ENCODE measurements around the gene SLC22A15.
"Not testable (repeated sequence)": the region's sequence is repeated elsewhere in the genome, so short reads cannot be mapped to it uniquely, and the experiment has no call there.

SLC22A15 gene

DNA sequence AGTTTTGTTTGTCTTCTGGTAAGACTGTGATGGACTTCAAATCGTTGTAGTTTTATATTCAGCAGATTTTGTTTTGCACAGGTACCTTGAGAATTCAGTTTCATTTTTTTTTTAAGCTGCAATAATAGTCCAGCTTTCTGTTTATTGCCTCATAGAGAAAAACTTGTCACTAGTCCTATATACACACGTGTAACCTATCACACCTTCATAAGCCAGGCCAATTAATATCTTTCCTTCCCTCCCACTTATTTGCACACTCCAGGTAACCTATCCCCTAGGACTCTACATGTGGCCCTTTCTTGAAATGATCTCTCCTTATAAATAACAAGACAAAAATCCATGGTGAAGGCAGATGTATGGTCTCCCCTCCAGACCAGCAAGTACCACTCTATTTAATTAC lies 62.4 kb downstream of the SLC22A15 start:
- CTCF ChIA-PET, result interaction anchor here (1.1 to 1.3 kb wide), 3 partner anchors 10 to 447 kb away, joined by 3 to 4 read pairs (median 3); no protein-coding TSS in a partner anchor
- H3K36me3 ChIP-seq (ENCODE audit: control insufficient read depth in 2 of 2, insufficient read depth in 1 of 2, low read length in 2 of 2), result peaks cover 0 to 53% of the 10 kb centered on the region in 2 experiments; a peak in 2 of 3 replicates
- no peaks in the 10 kb centered on the region for H3K4me1 ChIP-seq (ENCODE audit: control insufficient read depth, insufficient read depth, low read length)

DNA sequence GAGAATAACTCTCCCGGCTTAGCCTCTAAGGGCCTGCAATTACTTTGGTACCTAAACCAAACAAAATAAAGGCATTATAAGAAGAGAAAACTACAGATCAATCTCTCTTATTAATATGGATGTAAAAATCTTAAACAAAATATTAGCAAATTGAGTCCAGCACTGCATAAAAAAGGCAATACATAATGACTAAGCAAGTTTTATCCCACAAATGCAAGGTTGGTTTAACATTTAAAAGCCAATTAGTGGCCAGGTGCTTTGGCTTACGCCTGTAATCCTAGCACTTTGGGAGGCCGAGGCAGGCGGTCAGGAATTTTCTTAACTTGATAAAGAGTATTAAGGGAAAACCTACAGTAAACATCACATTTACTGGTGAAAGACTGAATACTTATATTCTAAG lies 67.8 kb downstream of the SLC22A15 start:
- Histone ChIP-seq H3K36me3 (ENCODE audit: control insufficient read depth in 2 of 2, insufficient read depth in 1 of 2, low read length in 2 of 2) (peaks cover 0 to 13% of the 10 kb centered on the region in 2 experiments; a peak in 2 of 3 replicates), H3K4me3 (ENCODE audit: low read depth, low read length) (no peak overlapping the region), H3K4me1 (ENCODE audit: control insufficient read depth, insufficient read depth, low read length) (no peaks in the 10 kb centered on the region), H3K9me3 (ENCODE audit: control insufficient read depth, insufficient read depth, low read depth, low read length) (no peaks in the 10 kb centered on the region; the same call in 1 of the 2 replicates), H3K27ac (ENCODE audit: extremely low read depth, low read depth, low read length) (no peak overlapping the region)
- TF ChIP-seq, protein P1, sequence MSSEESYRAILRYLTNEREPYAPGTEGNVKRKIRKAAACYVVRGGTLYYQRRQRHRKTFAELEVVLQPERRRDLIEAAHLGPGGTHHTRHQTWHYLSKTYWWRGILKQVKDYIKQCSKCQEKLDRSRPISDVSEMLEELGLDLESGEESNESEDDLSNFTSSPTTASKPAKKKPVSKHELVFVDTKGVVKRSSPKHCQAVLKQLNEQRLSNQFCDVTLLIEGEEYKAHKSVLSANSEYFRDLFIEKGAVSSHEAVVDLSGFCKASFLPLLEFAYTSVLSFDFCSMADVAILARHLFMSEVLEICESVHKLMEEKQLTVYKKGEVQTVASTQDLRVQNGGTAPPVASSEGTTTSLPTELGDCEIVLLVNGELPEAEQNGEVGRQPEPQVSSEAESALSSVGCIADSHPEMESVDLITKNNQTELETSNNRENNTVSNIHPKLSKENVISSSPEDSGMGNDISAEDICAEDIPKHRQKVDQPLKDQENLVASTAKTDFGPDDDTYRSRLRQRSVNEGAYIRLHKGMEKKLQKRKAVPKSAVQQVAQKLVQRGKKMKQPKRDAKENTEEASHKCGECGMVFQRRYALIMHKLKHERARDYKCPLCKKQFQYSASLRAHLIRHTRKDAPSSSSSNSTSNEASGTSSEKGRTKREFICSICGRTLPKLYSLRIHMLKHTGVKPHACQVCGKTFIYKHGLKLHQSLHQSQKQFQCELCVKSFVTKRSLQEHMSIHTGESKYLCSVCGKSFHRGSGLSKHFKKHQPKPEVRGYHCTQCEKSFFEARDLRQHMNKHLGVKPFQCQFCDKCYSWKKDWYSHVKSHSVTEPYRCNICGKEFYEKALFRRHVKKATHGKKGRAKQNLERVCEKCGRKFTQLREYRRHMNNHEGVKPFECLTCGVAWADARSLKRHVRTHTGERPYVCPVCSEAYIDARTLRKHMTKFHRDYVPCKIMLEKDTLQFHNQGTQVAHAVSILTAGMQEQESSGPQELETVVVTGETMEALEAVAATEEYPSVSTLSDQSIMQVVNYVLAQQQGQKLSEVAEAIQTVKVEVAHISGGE (tag by site-specific recombination; conservative IDR thresholded peaks at IDR 0.05; ENCODE audit: low read depth), result no peak
- TF ChIP-seq ZNF302 (tag by site-specific recombination; IDR thresholded peaks at IDR 0.05; ENCODE audit: low read depth) (no peak), GLIS2 (tag by site-specific recombination; IDR thresholded peaks at IDR 0.05) (no peak)
- ChIA-PET POLR2A (no interaction called here), CTCF (interaction anchor here (0.6 to 0.7 kb wide), 2 partner anchors 108 to 306 kb away, joined by 3 to 4 read pairs; no protein-coding TSS in a partner anchor)

More for the DNA sequence above, 62.4 kb downstream of the SLC22A15 start:
- TF ChIP-seq ZNF571 (tag by site-specific recombination; IDR thresholded peaks at IDR 0.05) (no peak), ZNF585B (tag by site-specific recombination; IDR thresholded peaks at IDR 0.05) (no peak), TCF7L2 (IDR thresholded peaks at IDR 0.05; ENCODE audit: borderline replicate concordance, low read depth, low read length) (no peak), ZNF174 (tag by site-specific recombination; IDR thresholded peaks at IDR 0.05) (no peak), ZNF561 (tag by site-specific recombination; IDR thresholded peaks at IDR 0.05; ENCODE audit: borderline replicate concordance) (no peak), ZNF416 (tag by site-specific recombination; IDR thresholded peaks at IDR 0.05) (no peak), ZNF239 (tag by site-specific recombination; IDR thresholded peaks at IDR 0.05) (no peak), ZNF114 (tag by site-specific recombination; IDR thresholded peaks at IDR 0.05) (no peak), SALL2 (tag by site-specific recombination; IDR thresholded peaks at IDR 0.05; ENCODE audit: borderline replicate concordance) (no peak)
- TF ChIP-seq, protein P2, sequence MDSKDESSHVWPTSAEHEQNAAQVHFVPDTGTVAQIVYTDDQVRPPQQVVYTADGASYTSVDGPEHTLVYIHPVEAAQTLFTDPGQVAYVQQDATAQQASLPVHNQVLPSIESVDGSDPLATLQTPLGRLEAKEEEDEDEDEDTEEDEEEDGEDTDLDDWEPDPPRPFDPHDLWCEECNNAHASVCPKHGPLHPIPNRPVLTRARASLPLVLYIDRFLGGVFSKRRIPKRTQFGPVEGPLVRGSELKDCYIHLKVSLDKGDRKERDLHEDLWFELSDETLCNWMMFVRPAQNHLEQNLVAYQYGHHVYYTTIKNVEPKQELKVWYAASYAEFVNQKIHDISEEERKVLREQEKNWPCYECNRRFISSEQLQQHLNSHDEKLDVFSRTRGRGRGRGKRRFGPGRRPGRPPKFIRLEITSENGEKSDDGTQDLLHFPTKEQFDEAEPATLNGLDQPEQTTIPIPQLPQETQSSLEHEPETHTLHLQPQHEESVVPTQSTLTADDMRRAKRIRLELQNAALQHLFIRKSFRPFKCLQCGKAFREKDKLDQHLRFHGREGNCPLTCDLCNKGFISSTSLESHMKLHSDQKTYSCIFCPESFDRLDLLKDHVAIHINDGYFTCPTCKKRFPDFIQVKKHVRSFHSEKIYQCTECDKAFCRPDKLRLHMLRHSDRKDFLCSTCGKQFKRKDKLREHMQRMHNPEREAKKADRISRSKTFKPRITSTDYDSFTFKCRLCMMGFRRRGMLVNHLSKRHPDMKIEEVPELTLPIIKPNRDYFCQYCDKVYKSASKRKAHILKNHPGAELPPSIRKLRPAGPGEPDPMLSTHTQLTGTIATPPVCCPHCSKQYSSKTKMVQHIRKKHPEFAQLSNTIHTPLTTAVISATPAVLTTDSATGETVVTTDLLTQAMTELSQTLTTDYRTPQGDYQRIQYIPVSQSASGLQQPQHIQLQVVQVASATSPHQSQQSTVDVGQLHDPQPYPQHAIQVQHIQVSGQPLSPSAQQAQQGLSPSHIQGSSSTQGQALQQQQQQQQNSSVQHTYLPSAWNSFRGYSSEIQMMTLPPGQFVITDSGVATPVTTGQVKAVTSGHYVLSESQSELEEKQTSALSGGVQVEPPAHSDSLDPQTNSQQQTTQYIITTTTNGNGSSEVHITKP (tag by site-specific recombination; IDR thresholded peaks at IDR 0.05), result no peak
- TF ChIP-seq, protein P3, sequence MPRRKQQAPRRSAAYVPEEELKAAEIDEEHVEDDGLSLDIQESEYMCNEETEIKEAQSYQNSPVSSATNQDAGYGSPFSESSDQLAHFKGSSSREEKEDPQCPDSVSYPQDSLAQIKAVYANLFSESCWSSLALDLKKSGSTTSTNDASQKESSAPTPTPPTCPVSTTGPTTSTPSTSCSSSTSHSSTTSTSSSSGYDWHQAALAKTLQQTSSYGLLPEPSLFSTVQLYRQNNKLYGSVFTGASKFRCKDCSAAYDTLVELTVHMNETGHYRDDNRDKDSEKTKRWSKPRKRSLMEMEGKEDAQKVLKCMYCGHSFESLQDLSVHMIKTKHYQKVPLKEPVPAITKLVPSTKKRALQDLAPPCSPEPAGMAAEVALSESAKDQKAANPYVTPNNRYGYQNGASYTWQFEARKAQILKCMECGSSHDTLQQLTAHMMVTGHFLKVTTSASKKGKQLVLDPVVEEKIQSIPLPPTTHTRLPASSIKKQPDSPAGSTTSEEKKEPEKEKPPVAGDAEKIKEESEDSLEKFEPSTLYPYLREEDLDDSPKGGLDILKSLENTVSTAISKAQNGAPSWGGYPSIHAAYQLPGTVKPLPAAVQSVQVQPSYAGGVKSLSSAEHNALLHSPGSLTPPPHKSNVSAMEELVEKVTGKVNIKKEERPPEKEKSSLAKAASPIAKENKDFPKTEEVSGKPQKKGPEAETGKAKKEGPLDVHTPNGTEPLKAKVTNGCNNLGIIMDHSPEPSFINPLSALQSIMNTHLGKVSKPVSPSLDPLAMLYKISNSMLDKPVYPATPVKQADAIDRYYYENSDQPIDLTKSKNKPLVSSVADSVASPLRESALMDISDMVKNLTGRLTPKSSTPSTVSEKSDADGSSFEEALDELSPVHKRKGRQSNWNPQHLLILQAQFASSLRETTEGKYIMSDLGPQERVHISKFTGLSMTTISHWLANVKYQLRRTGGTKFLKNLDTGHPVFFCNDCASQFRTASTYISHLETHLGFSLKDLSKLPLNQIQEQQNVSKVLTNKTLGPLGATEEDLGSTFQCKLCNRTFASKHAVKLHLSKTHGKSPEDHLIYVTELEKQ (tag by site-specific recombination; IDR thresholded peaks at IDR 0.05; ENCODE audit: borderline replicate concordance), result no peak
- TF ChIP-seq, protein P4, sequence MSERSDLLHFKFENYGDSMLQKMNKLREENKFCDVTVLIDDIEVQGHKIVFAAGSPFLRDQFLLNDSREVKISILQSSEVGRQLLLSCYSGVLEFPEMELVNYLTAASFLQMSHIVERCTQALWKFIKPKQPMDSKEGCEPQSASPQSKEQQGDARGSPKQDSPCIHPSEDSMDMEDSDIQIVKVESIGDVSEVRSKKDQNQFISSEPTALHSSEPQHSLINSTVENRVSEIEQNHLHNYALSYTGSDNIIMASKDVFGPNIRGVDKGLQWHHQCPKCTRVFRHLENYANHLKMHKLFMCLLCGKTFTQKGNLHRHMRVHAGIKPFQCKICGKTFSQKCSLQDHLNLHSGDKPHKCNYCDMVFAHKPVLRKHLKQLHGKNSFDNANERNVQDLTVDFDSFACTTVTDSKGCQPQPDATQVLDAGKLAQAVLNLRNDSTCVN (tag by site-specific recombination; optimal IDR thresholded peaks at IDR 0.05), result no peak
- H3K27ac ChIP-seq (ENCODE audit: extremely low read depth, low read depth, low read length), result no peak overlapping the region
- H3K4me3 ChIP-seq (ENCODE audit: low read depth, low read length), result no peak overlapping the region
- POLR2A ChIA-PET, result no interaction called here
- H3K9me3 ChIP-seq (ENCODE audit: control insufficient read depth, insufficient read depth, low read depth, low read length), result no peaks in the 10 kb centered on the region

DNA sequence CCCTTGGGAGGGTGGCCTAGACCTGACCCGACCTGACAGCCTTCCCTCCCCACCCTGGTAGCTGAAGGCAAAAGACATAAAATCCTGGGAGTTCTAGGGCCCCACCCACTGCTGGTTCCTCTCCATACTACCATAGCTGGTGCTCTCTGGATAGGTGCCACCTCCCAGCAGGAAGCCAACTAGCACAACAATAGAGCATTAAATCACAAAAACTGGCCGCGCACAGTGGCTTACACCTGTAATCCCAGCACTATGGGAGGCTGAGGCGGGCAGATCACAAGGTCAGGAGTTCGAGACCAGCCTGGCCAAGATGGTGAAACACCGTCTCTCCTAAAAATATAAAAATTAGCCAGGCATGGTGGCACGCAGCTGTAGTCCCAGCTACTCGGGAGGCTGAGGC lies 70.6 kb downstream of the SLC22A15 start:
- H3K4me3 ChIP-seq (ENCODE audit: low read depth, low read length); H3K36me3 ChIP-seq (ENCODE audit: control insufficient read depth in 2 of 2, insufficient read depth in 1 of 2, low read length in 2 of 2); H3K27ac ChIP-seq (ENCODE audit: extremely low read depth, low read depth, low read length); H3K9me3 ChIP-seq (ENCODE audit: control insufficient read depth, insufficient read depth, low read depth, low read length); POLR2A ChIA-PET; H3K4me1 ChIP-seq (ENCODE audit: control insufficient read depth, insufficient read depth, low read length): not testable (repeated sequence)
- CTCF ChIA-PET, result interaction anchor here (1.2 kb wide), 1 partner anchor 10 kb away, joined by 4 read pairs; no protein-coding TSS in a partner anchor

DNA sequence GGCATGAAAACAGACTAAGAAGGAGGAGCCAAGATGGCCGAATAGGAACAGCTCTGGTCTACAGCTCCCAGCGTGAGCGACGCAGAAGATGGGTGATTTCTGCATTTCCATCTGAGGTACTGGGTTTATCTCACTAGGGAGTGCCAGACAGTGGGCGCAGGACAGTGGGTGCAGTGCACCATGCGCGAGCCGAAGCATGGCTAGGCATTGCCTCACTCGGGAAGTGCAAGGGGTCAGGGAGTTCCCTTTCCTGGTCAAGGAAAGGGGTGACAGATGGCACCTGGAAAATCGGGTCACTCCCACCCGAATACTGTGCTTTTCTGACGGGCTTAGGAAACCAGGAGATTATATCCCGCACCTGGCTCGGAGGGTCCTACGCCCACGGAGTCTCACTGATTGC lies 75.6 kb downstream of the SLC22A15 start:
- POLR2A ChIA-PET; H3K9me3 ChIP-seq (ENCODE audit: control insufficient read depth, insufficient read depth, low read depth, low read length); H3K36me3 ChIP-seq (ENCODE audit: control insufficient read depth in 2 of 2, insufficient read depth in 1 of 2, low read length in 2 of 2); H3K4me3 ChIP-seq (ENCODE audit: low read depth, low read length); H3K27ac ChIP-seq (ENCODE audit: extremely low read depth, low read depth, low read length); H3K4me1 ChIP-seq (ENCODE audit: control insufficient read depth, insufficient read depth, low read length): not testable (repeated sequence)
- CTCF ChIA-PET, result interaction anchor here (0.5 kb wide), 1 partner anchor 624 kb away, joined by 3 read pairs; no protein-coding TSS in a partner anchor
